ENCODE results near the gene ACTN4.

The ACTN4 gene

GRCh38 chr19:38653028-38653571 lies 5.7 kb downstream of the ACTN4 start:
- no peak for ATAC-seq (ENCODE audit: insufficient read depth, low read depth)

DNA sequence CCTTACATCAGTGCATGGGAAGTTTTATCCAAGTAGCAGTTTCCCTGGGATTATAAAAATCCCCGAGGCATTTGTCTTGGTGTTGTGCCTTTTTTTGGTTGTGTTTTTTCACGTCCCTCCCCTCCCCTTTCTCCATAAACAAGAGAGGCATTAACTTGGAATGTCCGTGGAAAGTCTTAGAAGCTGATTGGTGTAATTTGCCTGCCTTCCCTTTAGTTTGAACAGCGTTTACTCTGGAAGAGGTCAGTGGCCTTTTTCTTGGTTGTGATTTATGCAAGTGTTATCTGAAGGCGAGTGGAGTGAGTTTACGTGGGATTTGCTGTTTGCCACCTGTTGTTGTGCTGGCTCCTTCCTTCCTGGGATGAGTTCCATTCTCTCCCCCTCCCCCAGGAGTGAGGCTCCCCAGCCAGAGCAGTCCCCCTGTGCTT lies 7.2 kb downstream of the ACTN4 start:
- H2AFZ ChIP-seq (ENCODE audit: low read depth, low read length): no peak overlapping the region
- no peak for TF ChIP-seq EZH2 (IDR thresholded peaks at IDR 0.05; ENCODE audit: borderline replicate concordance, low read depth, low read length, severe bottlenecking)
- TF ChIP-seq, protein P1, sequence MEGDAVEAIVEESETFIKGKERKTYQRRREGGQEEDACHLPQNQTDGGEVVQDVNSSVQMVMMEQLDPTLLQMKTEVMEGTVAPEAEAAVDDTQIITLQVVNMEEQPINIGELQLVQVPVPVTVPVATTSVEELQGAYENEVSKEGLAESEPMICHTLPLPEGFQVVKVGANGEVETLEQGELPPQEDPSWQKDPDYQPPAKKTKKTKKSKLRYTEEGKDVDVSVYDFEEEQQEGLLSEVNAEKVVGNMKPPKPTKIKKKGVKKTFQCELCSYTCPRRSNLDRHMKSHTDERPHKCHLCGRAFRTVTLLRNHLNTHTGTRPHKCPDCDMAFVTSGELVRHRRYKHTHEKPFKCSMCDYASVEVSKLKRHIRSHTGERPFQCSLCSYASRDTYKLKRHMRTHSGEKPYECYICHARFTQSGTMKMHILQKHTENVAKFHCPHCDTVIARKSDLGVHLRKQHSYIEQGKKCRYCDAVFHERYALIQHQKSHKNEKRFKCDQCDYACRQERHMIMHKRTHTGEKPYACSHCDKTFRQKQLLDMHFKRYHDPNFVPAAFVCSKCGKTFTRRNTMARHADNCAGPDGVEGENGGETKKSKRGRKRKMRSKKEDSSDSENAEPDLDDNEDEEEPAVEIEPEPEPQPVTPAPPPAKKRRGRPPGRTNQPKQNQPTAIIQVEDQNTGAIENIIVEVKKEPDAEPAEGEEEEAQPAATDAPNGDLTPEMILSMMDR (IDR thresholded peaks at IDR 0.05; ENCODE audit: borderline replicate concordance, extremely low read depth, low read length, poor library complexity, severe bottlenecking): no peak
- H3K9ac ChIP-seq (ENCODE audit: low read depth, low read length): no peak overlapping the region
- no peak overlapping the region for H3K4me2 ChIP-seq (ENCODE audit: insufficient read depth, low read length)
- peaks cover 13% of the 10 kb centered on the region for H3K36me3 ChIP-seq (ENCODE audit: insufficient read depth, low read length)
- no peak for DNase-seq
- H3K4me3 ChIP-seq (ENCODE audit: low read depth in 1 of 2, low read length in 2 of 2): no peak overlapping the region
- ATAC-seq (ENCODE audit: insufficient read depth, low read depth): no peak
- H3K4me1 ChIP-seq (ENCODE audit: insufficient read depth, low read length): peaks cover 56% of the 10 kb centered on the region
- no peak overlapping the region for H3K27ac ChIP-seq (ENCODE audit: low read length)
- H3K9me3 ChIP-seq (ENCODE audit: insufficient read depth, low read length, severe bottlenecking): no peaks in the 10 kb centered on the region
- no peaks in the 10 kb centered on the region for H3K27me3 ChIP-seq (ENCODE audit: insufficient read depth, low read length, poor library complexity)
- H3K79me2 ChIP-seq (ENCODE audit: insufficient read depth, low read length): peaks cover 99% of the 10 kb centered on the region
- H4K20me1 ChIP-seq (ENCODE audit: insufficient read depth, low read length): peaks cover 86% of the 10 kb centered on the region

More at GRCh38 chr19:38653028-38653571, 5.7 kb downstream of the ACTN4 start:
- DNase-seq: no peak
- H4K20me1 ChIP-seq (ENCODE audit: insufficient read depth, low read length): peaks cover 89% of the 10 kb centered on the region
- TF ChIP-seq EZH2 (IDR thresholded peaks at IDR 0.05; ENCODE audit: borderline replicate concordance, low read depth, low read length, severe bottlenecking): no peak
- H3K4me1 ChIP-seq (ENCODE audit: insufficient read depth, low read length): peaks cover 70% of the 10 kb centered on the region
- no peaks in the 10 kb centered on the region for H3K27me3 ChIP-seq (ENCODE audit: insufficient read depth, low read length, poor library complexity)
- peaks cover 99% of the 10 kb centered on the region for H3K79me2 ChIP-seq (ENCODE audit: insufficient read depth, low read length)
- H2AFZ ChIP-seq (ENCODE audit: low read depth, low read length): no peak overlapping the region
- H3K4me2 ChIP-seq (ENCODE audit: insufficient read depth, low read length): no peak overlapping the region
- no peak overlapping the region for H3K9ac ChIP-seq (ENCODE audit: low read depth, low read length)
- H3K36me3 ChIP-seq (ENCODE audit: insufficient read depth, low read length): peaks cover 13% of the 10 kb centered on the region; the same call in 1 of the 2 replicates
- H3K27ac ChIP-seq (ENCODE audit: low read length): no peak overlapping the region
- H3K9me3 ChIP-seq (ENCODE audit: insufficient read depth, low read length, severe bottlenecking): no peaks in the 10 kb centered on the region
- no peak overlapping the region for H3K4me3 ChIP-seq (ENCODE audit: low read depth in 1 of 2, low read length in 2 of 2)

- DNase-seq (no peak), ATAC-seq (ENCODE audit: insufficient read depth, low read depth) (no peak)
- Histone ChIP-seq H4K20me1 (ENCODE audit: insufficient read depth, low read length) (peaks cover 84% of the 10 kb centered on the region), H3K79me2 (ENCODE audit: insufficient read depth, low read length) (peaks cover 99% of the 10 kb centered on the region), H3K4me3 (ENCODE audit: low read depth in 1 of 2, low read length in 2 of 2) (no peak overlapping the region), H3K9ac (ENCODE audit: low read depth, low read length) (no peak overlapping the region), H3K9me3 (ENCODE audit: insufficient read depth, low read length, severe bottlenecking) (no peaks in the 10 kb centered on the region), H3K27ac (ENCODE audit: low read length) (no peak overlapping the region), H3K4me2 (ENCODE audit: insufficient read depth, low read length) (no peak overlapping the region), H3K27me3 (ENCODE audit: insufficient read depth, low read length, poor library complexity) (no peaks in the 10 kb centered on the region), H2AFZ (ENCODE audit: low read depth, low read length) (no peak overlapping the region), H3K4me1 (ENCODE audit: insufficient read depth, low read length) (peaks cover 50% of the 10 kb centered on the region), H3K36me3 (ENCODE audit: insufficient read depth, low read length) (peaks cover 11% of the 10 kb centered on the region)
- no peak for TF ChIP-seq EZH2 (IDR thresholded peaks at IDR 0.05; ENCODE audit: borderline replicate concordance, low read depth, low read length, severe bottlenecking)
- TF ChIP-seq, protein P1 (IDR thresholded peaks at IDR 0.05; ENCODE audit: borderline replicate concordance, extremely low read depth, low read length, poor library complexity, severe bottlenecking): no peak
Measured at GRCh38 chr19:38655148-38655824, 7.8 kb downstream of the ACTN4 start.

Measured in DND-41 (cell line).